Prostate gland (tissue), 2 donors: ENCODE measurements around the gene IFNAR1.

Experiments used
- CTCF ChIP-seq, 4 experiments: fragments of 200-600 bp in 2 of 4; fragments of 450-650 bp in 2 of 4; sonication (generic) in 2 of 4; IDR thresholded peaks; 1 replicate in 3 of 4; 2 replicates in 1 of 4; pipeline ENCODE4 v1.5.1; 2016 to 2019; ENCODE audit warnings: antibody characterized with exemption in 4 of 4, mild to moderate bottlenecking in 2 of 4, moderate library complexity in 2 of 4
- POLR2A ChIP-seq: fragments of 450-650 bp; IDR thresholded peaks from one replicate; pipeline ENCODE4 v1.6.1; 2016; ENCODE audit warnings: antibody characterized with exemption, mild to moderate bottlenecking
- POLR2AphosphoS5 ChIP-seq: sonication (generic); formaldehyde crosslinking; IDR thresholded peaks from one replicate; pipeline ENCODE4 v1.6.1; 2017; ENCODE audit warnings: antibody characterized with exemption

GRCh38 chr21:33397717-33398116 lies 72.9 kb downstream of the IFNAR1 start:
- TF ChIP-seq CTCF (IDR thresholded peaks at IDR 0.05) (no peak), POLR2AphosphoS5 (no peak), POLR2A (no peak)
